Jurkat, Clone E6-1 (cell line): ENCODE data around the gene WDR27.

Source experiments
- DNase-seq: peaks from one replicate; pipeline ENCODE4 v3.0.0-alpha.2; 2011; ENCODE audit warnings: low read depth, low spot score
- H3K4me3 ChIP-seq: 2 replicates; pipeline ENCODE4 v1.5.1; 2011; ENCODE audit warnings: mild to moderate bottlenecking, low read length, control low read depth, moderate library complexity

Gene WDR27

GRCh38 chr6:169579407-169580111 lies 122.3 kb downstream of the WDR27 start:
- no peak for DNase-seq
- H3K4me3 ChIP-seq, result no peak overlapping the region

DNA sequence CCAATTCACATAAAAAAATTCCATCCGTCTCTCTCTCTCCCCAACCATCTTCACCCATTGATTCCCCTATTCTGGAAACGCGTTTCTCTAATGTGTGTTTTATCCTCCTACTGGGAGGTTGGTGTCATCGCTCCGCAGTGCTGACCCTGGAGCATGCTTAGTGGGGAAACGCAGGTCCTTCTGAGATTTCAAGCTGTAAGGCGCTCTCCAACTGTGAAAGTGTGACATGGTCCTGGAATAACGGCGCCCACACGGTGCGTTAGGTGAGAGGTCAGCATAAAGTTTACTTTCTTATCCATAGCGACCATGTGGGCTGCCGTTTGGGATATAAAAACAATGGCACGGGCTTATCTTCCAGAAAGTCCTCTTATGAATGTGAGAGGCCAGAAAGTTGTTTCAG lies 123.9 kb downstream of the WDR27 start:
- DNase-seq, result no peak
- H3K4me3 ChIP-seq, result no peak overlapping the region

DNA sequence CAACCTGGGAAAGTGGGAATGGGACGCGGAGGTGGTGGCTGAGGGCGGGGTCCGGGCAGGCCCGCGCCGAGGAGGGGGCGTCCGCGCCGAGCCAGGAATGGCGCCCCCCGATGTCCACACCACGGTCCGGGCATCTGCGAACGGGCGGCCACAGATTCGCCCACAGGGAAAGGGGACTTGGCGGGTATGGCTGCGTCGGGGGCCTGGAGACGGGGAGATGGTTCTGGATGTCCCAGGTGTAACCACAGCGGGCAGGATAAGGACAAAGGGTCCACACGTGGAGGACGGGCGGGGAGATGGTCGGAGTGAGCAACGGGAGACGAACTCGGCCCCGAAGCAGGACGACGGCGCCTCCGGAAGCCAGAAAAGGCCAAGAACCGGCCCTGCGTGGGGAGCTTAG lies 124.6 kb downstream of the WDR27 start:
- no peak for DNase-seq
- no peak overlapping the region for H3K4me3 ChIP-seq

DNA sequence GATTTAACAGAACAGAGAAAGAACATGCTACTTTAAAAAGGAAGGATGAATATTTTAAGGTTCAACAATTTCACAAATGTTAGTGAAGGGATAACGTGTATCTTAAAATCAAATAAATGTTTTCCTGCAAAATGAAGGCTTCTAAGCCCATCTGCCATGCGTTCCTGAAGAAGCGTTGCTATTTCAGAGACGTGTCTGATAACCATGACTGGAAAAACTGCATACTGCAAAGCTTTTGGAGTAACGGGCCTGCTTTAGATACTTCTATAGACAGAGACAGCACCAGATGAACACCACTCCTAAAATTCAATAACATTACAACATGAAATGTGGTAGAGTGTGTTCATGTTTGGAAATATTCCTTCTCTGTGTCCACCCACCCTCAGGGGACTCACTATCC lies 126.0 kb downstream of the WDR27 start:
- DNase-seq, result no peak
- no peak overlapping the region for H3K4me3 ChIP-seq

DNA sequence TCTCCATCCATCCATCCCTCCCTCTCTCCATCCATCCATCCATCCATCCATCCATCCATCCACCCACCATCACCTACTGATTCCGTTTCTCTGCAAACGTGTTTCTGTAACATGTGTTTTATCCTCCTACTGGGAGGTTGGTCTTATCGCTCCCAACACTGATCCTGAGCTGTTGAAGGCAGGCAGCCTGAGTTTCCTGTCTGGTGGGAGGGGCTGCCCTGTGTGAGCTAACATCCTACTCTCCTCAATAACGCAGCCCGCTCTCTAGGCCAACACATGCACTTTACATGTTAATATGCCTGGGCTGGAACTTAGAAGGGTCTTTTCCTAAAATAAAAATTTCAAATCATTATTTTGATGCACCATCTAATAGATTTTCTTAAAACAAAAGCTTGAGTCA lies 126.5 kb downstream of the WDR27 start:
- H3K4me3 ChIP-seq, result no peak overlapping the region
- DNase-seq, result no peak

DNA sequence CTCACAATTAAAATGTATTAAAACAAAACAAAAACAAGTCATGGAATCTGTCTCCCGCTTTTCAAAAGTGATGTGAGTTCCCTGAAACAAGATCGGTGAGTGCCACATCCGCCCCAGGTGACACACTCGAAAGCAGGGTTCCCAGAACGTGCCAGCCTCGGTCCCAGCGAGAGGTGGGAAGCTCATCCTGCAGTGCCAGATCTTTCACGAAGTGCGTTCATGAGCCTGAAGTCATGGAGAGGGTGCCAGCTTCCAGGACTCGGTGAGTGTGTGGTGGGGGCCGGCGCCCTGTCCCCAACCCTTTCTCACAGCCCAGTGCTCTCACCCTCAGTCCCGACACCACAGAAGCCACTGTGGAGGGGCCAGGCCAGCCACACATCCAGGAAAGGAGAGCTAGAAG lies 127.4 kb downstream of the WDR27 start:
- no peak for DNase-seq
- H3K4me3 ChIP-seq, result no peak overlapping the region

- no peak overlapping the region for H3K4me3 ChIP-seq
- no peak for DNase-seq
Measured at GRCh38 chr6:169573883-169574282, 127.9 kb downstream of the WDR27 start.

GRCh38 chr6:169571123-169571962 lies 130.5 kb downstream of the WDR27 start:
- DNase-seq, result no peak
- H3K4me3 ChIP-seq, result no peak overlapping the region

DNA sequence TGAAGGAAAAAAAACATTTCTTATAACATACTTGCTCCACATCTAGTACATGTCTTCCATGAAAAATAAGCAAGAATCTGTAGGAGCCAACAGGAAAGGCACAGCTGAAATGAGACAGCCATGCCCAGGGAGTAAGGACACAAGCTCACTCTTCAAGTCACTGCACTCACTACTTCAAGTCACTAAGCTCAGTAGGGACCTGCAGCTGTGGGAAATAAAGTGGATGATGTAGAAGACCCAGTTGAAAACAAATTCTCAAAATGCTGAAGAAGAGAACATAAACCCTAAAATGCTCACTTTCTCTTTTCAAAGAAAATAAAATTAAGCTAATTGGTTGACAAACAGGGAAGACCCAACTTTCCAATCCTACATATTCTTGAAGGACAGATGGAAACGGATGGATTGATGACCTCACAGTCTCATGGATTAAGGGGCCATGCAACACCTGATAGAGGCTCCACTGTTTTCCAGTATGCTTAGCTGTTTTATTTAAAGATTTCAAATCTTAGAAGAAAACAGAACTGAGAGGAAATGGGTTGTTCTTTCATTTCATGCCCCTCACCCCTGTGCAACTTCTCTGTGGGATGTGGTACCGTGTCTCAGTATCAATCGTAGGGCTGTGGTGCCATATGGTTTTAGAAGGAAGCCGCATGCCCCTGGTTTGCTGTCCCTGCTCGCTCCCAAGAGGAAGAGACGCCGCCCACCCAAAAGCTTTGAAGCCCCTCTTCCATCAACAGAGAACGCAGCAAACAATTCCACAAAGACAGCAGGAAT lies 133.3 kb downstream of the WDR27 start:
- H3K4me3 ChIP-seq, result no peak overlapping the region
- peak; percentile 44 for DNase-seq

- H3K4me3 ChIP-seq, result no peak overlapping the region
- DNase-seq, result no peak
Measured at GRCh38 chr6:169567819-169568218, 134.0 kb downstream of the WDR27 start.

GRCh38 chr6:169566961-169567750 lies 134.7 kb downstream of the WDR27 start:
- no peak for DNase-seq
- no peak overlapping the region for H3K4me3 ChIP-seq

DNA sequence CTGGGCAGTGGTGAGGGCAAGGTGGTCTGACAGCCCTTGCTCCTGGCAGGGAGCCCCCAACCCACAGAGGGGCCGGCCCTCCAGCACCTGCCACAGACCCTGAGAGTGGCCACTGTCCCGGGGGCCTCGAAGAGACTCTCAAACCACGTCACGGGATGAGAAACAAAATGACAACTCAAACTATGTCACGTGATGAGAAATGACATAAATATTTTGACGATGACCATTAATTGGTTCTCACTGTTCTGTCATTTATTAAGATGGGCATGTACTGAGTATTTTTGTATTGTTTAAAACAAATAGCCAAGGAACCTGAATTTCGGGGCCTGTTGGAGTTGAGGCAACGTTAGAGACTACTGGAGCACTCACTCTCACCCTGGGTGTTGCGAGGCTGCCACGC lies 135.5 kb downstream of the WDR27 start:
- no peak overlapping the region for H3K4me3 ChIP-seq
- DNase-seq, result no peak

DNA sequence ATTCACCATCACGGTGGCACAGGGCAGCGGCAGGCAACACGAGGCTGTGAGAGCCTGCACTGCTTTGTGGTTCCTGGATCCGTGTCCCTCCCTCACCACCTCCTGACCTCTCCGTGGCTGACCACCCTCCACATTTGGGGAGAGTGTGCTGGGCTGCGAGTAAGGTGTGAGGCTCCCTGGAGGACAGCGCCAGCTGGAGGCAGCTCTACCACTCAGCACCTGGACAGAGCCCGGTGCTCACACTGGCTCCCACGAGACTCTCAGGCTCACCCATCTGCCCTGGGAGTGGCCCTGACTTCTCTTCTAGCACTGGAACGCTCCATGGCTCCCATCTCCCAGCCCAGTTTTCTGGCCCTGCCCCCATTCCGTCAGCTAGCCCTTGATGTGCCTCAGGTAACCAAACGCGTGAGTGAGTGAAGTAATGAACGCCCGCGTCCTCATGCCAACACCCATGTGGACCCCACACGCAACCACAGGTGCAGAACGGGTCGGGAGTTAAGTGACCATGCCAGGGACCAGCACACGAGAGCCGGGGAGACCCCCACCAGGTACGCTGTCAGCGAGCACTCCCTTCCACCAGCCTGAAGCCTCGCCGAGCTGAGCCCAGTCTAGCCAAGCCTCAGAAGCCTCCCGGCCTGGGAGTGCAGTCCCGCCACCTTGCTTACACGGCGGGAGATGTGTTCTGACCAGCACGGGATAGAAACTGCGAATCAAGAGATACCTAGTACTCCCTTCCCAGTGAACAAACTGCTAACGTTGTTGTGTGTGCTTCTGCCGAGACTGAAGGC lies 137.2 kb downstream of the WDR27 start:
- DNase-seq, result no peak
- no peak overlapping the region for H3K4me3 ChIP-seq

- H3K4me3 ChIP-seq, result no peak overlapping the region
- no peak for DNase-seq
Measured at GRCh38 chr6:169561665-169562064, 140.2 kb downstream of the WDR27 start.

- no peak for DNase-seq
- H3K4me3 ChIP-seq, result no peak overlapping the region
Measured at GRCh38 chr6:169559592-169559991, 142.2 kb downstream of the WDR27 start.

- no peak overlapping the region for H3K4me3 ChIP-seq
- no peak for DNase-seq
Measured at GRCh38 chr6:169558774-169559441, 142.9 kb downstream of the WDR27 start.

- no peak for DNase-seq
Measured at GRCh38 chr6:169558378-169558773, 143.5 kb downstream of the WDR27 start.

GRCh38 chr6:169557887-169558286 lies 143.9 kb downstream of the WDR27 start:
- H3K4me3 ChIP-seq, result no peak overlapping the region
- DNase-seq, result no peak

More at GRCh38 chr6:169558378-169558773, 143.5 kb downstream of the WDR27 start:
- no peak overlapping the region for H3K4me3 ChIP-seq
